Stimulated activated CD4-positive, alpha-beta T cell treated with anti-CD3 and anti-CD28 coated beads, TNF-alpha, amount 100 ng/mL, for 48 hours (primary cell): ENCODE data around the gene TNFRSF17.
"Not testable (repeated sequence)": the region's sequence is repeated elsewhere in the genome, so short reads cannot be mapped to it uniquely, and the experiment has no call there.

Experiments used
- DNase-seq, 3 donors: peaks; one replicate each; pipeline ENCODE4 v3.0.0-alpha.2; 2020; ENCODE audit warnings: low read depth in 3 of 3

Gene TNFRSF17

DNA sequence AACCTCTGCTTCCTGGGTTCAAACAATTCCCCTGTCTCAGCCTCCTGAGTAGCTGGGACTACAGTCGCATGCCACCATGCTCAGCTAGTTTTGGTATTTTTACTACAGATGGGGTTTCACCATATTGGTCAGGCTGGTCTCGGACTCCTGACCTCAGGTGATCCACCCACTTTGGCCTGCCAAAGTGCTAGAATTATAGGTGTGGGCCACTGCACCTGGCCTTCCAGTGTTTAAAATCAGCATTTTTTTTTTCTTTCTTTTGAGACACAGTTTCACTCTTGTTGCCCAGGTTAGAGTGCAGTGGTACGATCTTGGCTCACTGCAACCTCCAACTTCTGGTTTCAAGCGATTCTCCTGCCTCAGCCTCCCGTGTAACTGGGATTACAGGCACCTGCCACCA, 5.3 kb downstream of the TNFRSF17 start:
- DNase-seq = not testable (repeated sequence)

DNA sequence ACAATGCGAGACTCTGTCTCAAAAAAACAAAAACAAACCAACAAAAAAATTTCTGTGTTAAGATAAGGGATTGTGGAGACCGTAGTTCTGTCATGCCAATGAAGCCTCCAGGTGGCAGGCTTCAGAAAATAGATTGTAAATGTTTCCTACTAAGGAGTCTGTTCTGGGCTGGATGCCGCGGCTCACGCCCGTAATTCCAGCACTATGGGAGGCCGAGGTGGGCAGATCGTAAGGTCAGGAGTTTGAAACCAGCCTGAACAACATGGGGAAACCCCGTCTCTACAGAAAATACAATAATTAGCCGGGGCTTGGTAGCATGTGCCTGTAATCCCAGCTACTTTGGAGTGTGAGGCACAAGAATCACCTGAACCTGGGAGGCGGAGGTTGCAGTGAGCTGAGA, 7.1 kb downstream of the TNFRSF17 start:
- DNase-seq = no peak

DNA sequence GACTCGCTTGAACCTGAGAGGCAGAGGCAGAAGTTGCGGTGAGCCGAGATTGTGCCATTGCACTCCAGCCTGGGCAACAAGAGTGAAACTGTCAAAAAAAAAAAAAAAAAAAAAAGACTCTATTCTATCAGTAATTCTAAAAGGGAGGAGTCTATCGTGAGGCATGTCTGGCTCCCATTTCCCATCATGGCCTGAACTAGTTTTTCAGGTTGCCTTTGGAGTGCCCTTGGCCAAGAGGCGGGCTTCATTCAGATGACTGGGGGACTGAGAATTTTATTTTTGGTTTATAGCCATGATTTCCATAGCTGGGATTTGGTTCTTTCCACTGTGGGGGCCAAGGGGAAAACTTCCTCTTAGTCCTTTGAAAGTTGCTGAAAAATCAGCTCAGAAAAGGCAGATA, 8.1 kb downstream of the TNFRSF17 start:
- DNase-seq = no peak

- no peak for DNase-seq
Measured at GRCh38 chr16:11976850-11977375, 11.9 kb downstream of the TNFRSF17 start.

DNA sequence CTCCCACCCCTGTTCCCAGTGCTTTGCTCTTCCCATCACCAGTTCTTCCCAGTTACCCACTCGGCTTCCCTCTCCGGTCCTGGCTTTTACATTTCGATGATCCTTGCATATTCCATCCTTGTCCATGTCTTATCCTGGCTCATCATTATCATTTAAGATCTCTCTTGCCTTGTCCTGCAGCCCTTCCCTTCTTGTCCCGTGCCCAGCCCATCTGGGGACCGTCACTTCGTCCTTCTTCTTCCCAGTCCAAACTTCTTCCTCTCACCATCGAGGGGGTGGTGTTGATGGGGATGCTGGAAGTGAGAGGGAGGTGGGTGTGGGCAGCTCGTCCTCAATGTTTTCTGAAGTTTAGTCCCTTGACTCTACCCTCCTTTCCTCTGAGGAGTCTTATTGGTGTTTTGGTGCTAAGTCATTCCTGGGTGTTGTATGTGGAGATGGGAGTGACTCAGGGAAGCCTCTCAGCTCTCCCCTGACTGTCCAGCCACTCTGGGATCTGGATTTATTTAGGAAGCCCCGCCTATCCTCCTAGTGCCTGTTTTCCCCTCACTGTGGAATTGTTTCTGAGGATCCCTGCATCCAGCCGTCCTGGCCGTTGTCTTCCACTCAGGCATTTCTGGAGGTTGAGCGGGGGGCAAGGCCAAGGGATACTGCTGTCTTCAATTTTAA, 12.5 kb downstream of the TNFRSF17 start:
- DNase-seq = no peak

GRCh38 chr16:11978080-11978479, 13.1 kb downstream of the TNFRSF17 start:
- DNase-seq = no peak

DNA sequence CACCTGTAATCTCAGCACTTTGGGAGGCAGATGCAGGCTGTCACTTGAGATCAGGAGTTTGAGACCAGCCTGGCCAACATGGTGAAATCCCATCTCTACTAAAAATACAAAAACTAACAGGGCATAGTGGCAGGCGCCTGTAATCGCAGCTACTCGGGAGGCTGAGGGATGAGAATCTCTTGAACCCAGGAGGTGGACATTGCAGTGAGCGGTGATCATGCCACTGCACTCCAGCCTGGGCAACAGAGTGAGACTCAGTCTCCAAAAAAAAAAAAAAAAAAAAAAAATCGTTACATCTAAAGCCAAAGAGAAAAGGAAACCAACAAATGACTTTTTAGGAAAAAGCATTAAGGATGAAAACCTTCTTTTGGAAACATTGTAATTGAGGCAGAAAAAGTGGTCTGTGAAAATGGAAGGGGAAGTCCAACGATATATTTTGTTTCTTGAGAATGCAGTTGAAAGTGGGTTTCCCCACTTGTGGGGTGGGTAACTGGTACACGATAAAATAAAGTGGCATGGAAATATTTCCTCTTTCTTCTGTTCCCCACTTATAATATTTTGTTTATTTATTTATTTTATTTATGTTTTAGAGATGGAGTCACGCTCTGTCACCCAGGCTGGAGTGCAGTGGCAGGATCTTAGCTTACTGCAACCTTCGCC, 14.1 kb downstream of the TNFRSF17 start:
- DNase-seq = no peak

- DNase-seq = no peak
Measured at GRCh38 chr16:11980136-11980844, 15.3 kb downstream of the TNFRSF17 start.

GRCh38 chr16:11985250-11985649, 20.2 kb downstream of the TNFRSF17 start:
- no peak for DNase-seq

DNA sequence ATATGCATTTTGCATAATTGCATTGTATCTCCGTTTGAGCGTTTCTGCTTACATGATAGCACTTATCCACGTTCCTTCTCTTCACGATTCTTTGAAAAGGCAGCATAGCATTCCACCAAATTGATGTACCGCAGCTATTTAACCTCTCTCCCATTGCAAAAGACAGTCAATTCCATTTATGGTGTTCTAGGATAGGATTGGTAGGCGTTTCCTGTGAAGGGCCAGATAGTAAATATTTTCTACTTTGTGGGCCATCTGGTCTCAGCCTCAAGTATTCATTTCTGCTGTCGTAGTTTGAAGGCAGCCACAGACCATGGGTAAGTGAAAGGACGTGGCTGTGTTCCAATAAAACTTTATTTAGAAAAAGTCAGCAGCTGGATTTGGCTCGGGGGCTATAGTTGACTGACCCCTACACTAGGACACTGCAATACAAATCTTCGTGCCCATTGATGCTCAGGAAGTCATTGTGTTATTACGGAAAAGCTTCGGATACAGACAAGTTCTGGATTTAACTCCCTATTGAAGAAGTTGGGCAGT, 21.6 kb downstream of the TNFRSF17 start:
- DNase-seq = no peak

- no peak for DNase-seq
Measured at GRCh38 chr16:11988258-11988978, 23.4 kb downstream of the TNFRSF17 start.

GRCh38 chr16:11990702-11991390, 25.8 kb downstream of the TNFRSF17 start:
- no peak for DNase-seq

- DNase-seq = no peak
Measured at GRCh38 chr16:11992008-11992584, 27.1 kb downstream of the TNFRSF17 start.

- DNase-seq = no peak
Measured at GRCh38 chr16:11992586-11993524, 27.8 kb downstream of the TNFRSF17 start.

- no peak for DNase-seq
Measured at GRCh38 chr16:11994143-11995119, 29.4 kb downstream of the TNFRSF17 start.

DNA sequence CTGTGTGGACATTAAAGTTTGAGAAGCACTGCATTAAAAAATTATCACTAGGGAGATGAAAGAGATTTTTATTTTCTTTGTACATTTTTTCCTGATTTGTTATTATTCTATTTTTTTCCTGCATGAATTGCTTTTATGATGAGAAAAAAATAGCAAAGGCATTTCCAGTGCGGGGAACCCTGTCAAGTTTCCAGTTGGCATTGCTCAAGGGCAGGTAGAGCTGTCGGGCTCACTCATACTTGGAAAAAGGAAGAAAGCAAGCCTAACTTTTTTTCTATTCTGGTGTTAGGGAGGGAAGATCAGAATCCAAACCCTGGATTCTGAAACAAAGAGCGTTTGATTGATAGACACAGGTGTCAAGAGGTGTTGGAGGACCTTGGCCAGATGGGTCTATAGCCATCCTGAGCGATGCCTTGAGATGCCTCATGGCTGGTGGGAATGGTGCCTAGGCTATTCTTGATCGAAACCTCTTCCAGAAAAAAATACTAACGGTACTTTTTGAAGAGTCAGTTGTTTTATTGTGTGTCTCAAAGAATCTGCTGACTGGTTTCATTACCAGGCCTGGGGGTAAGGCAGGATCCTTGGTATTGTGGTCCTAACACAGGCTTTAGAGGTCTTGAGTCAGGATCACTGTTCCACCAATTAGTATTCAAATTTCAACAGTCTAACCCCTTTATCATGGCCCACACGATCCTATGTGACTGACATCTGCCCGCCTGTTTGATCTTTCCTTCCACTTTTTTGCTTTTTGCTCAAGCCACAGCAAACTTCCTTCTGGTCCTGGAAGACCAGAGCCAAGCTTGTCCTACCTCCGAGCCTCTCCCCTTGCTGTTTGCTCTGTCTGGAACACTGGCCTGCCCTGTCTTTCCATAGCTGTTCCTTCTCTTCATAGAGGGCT, 31.7 kb downstream of the TNFRSF17 start:
- no peak for DNase-seq

DNA sequence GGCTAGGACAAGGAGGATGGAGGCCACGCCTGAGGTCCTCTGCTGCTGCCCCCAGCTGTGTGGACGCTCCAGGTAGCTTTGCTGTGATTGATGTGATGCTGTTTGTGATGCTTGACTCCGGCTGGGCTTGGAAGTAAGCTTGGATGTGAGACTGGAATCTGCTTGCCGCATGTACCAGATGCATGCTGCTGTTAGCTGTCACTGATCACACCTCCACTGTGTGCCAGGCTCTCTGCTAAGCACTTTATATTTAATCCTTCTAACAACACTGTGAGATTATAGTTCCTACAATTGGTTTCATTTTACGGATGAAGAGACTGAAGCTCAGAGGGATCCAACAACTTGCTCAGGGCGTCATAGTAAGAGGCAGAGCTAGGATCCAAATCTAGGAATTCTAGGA, 35.0 kb downstream of the TNFRSF17 start:
- no peak for DNase-seq
